NCI-H1694 treated with DMSO at 0.1 percent for 48 hours (cell line): ENCODE measurements around the gene CDKN2AIP.
A peak's percentile ranks its signal among the peaks of the same experiment; 100 is the strongest.

Source experiments
- DNase-seq: peaks from one replicate; lab custom pipeline; 2025; lab: John Stamatoyannopoulos, UW

CDKN2AIP gene

GRCh38 chr4:183444214-183445096, at the start of gene CDKN2AIP:
TSS of gene CDKN2AIP (plus strand) at chr4:183444636. CDS start at chr4:183444798, 162 bp downstream.
- DNase-seq, result peak; percentile 82

DNA sequence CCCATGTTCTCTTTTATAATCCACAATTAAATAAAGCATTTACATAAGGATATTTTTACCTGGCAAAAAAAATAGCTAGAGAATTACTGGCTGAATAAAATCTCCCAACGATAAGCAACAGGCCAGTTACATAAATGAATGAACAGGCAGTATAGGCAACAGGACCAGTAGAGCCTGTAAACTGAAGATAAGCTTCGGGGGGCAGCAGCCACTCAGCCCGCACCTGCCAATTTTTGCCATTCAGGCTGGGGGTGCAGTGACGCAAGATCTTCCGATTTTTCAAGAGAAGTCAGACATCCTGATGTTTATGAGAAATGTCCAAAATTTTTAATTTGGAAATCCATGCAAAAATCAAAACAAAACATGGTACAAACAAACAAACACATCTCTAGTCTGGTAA, 49.0 kb upstream of the CDKN2AIP start:
- no peak for DNase-seq

- no peak for DNase-seq
Measured at GRCh38 chr4:183396227-183396637, 48.2 kb upstream of the CDKN2AIP start.

DNA sequence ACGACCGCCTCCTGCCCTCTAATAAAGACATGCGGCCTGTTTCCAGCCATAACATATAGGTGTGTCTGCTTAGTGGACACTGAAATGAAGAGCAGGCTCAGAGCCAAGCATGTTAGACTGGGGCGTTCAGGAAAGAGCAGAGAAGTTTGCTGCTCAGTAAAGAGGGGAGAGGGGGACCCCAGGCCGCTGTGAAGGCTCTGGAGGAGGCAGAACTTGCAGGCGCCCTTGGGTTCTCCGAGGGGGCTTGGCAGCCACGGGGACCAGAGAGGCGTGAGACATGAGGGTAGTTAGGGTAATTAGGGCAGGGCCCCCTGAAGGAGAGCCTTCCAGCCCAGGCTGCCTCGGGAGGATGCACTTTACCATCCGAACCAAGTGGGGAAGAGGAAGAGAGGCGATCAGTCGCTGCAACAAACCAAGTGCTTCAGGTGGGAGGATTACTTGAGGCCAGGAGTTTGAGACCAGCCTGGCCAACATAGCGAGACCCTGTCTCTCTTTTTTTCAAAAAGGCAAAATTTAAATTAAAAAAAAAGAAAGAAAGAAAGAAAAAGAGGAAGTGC, 46.6 kb upstream of the CDKN2AIP start:
- DNase-seq, result no peak

GRCh38 chr4:183398298-183399125, 45.9 kb upstream of the CDKN2AIP start:
- peak; percentile 43 for DNase-seq

DNA sequence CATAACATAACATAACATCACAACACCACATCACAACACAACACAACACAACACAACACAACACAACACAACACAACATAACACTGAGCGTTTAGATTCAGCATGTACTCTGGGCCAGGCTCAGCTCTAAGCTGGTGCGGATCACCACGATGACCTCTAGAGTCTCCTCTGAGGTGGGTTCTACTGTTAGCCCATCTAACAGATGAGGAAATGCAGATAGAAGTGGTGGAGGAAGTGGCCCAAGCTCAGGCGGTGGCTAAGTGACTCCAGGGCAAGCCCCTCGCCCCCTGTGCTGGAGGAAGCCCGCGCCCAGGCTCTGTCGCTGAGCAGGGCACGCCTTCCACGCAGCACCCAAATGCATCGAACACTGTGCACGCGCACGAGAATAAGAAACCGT, 45.3 kb upstream of the CDKN2AIP start:
- no peak for DNase-seq

DNA sequence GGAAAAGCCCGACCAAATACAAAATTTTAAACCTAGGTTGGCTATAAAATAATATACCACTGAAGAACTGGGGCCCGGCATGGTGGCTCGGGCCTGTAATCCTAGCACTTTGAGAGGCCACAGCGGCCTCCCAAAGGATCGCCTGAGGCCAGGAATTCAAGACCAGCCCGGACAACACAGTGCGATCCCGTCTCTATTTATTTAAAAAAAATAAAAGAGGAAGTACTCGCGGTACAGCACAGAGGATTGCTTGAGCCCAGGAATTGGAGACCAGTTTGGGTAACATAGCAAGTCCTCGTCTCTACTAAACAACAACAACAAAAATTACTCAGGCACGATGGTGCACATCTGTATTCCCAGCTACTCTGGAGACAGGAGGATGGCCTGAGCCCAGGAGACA, 44.8 kb upstream of the CDKN2AIP start:
- DNase-seq, result no peak

GRCh38 chr4:183400035-183400434, 44.4 kb upstream of the CDKN2AIP start:
- no peak for DNase-seq

- DNase-seq, result no peak
Measured at GRCh38 chr4:183401473-183401872, 43.0 kb upstream of the CDKN2AIP start.

- no peak for DNase-seq
Measured at GRCh38 chr4:183402771-183403170, 41.7 kb upstream of the CDKN2AIP start.

- DNase-seq, result no peak
Measured at GRCh38 chr4:183403486-183403885, 41.0 kb upstream of the CDKN2AIP start.

DNA sequence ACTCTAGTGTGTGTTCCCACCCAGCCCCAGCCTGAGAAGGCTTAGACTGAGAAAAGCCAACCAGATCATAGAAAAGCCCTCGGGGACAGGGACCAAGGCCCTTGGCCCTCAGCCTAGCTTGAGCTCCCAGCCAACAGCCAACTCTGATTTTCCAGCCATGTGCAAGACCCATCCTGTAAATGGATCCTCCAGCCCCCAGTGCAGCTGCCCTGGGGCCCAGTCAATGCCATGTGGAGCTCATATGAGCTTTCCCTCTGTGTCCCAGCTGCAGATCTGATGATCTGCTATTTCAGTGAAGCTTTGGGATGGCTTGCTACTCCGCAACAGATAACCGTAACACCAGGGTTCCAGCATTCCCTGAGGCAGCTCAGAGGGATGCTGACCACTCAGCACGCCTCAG, 40.5 kb upstream of the CDKN2AIP start:
- DNase-seq, result no peak

GRCh38 chr4:183405303-183405702, 39.1 kb upstream of the CDKN2AIP start:
- DNase-seq, result no peak

DNA sequence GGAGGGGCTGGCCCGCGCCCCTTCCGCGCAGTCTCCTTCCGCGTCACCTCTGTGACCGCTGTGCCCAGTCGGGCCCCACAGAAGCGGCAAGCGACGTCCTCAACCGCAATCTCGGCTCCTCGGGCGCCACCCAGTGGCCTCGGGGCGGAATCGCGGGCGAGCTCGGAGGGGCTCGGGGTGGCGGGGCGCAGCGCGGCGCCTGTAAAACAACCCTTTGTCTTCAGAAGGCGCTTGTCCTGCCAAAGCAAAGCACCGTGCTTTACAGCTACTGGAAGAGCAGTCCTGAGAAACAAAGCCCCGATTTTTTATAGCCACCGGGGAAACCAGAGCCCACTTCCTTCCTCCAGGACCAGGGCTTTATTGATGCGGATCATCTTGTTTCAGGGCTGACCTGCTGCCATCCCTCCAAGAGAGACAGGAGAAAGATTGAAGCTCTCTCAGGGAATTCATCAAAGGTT, 37.3 kb upstream of the CDKN2AIP start:
- peak; percentile 66 for DNase-seq

DNA sequence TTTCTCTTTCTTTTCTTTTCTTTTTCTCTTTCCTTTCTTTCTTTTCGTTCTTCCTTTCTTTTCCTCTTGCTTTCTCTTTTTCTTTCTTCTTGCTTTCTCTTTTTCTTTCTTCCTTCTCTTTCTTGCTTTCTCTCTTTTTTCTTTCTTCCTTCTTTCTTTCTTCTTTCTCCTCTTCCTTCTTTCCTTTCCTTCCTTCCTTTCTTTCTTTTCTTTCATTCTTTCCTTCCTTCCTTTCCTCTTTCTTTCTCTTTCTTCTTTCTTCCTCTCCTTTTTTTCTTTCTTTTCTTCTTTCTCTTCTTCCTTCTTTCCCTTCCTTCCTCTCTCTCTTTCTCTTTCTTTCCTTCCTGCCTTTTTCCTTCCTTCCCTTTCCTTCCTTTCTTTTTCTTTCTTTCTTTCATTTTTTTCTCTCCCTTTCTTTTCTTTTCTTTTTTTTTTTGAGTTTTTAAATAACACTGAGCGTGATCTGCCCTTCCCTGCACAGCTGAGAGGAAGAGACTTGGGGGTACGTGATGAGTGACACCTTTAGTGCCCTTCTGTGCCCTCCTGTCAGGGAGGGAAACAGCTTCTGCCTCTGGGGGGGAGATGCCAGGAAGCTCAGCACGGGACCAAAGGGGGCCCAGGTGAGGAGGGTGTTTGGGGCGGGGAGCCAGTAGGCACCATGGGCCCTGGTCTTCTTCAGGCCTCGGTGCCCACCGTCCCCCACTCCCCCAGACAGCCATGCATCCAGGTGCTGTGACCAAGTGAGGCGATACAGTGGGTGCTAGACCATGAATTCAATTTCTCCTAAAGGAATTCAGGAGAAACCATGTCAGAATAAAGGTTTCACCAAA, 36.6 kb upstream of the CDKN2AIP start:
- DNase-seq, result no peak

DNA sequence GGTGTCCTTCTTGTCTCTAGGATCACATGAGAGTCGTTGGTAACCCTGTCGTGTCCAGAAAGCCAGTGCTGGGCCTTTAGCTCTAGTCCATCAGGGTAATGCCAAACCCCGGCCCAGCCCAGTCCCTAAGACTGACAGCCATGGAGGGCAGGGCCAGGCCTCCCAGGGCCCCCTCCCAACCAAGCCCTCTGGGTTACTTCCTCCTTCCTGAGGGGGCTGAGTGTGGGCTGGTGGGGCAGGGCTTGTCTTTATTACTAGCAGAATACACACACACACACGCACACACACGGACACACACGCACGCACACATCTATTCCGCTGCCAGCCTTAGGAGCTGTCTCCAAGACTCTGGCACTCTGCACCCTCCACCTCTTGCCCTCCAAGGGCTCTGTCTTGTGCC, 35.6 kb upstream of the CDKN2AIP start:
- no peak for DNase-seq

- DNase-seq, result no peak
Measured at GRCh38 chr4:183409483-183409882, 35.0 kb upstream of the CDKN2AIP start.

DNA sequence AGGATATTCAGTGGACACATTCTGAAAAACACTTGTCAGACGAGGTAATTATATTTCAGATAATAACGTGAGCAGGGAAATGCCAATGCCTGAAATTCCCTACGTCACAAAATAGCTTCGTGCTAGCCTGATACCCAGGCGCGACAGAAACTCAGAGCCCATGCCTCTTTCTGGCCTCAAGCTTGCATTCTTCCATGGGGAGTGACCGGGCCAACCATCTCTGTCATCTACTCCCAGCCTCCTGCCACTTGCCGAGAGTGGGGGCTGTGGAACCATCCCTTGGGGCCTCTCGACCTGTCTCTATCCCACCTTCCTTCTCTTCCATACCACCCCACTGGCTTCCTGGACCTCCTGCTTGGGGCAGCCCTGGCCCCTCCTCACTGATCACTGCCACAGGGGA, 34.5 kb upstream of the CDKN2AIP start:
- no peak for DNase-seq

DNA sequence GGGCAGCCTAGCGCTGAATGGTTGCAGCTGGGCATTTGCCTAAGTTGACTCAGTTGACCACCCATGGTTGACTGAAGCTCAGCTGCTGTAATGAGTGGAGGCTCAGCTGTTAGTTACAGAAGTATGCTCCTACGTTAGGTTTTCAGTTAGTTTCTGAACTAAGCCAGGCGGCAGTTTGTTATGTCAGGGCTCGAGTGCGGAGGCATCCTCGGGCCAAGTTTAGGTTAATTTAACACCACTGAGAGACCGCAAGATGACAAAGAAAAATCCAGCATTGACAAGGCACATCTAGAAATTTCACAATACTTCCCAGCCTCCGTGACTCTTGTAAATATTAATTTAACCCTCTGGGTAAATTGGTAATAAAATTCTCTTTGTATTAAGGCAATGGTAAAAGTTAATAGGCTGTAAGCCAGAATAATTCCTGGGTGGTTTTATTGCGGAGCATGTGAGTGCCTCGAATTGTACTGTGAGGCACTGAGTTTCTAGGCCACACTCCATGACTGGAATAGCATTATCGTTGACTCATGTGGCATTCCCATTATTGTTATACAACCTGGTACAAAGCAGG, 33.1 kb upstream of the CDKN2AIP start:
- DNase-seq, result no peak

- DNase-seq, result no peak
Measured at GRCh38 chr4:183412821-183413220, 31.6 kb upstream of the CDKN2AIP start.
